Mesendoderm (in vitro differentiated cells): ENCODE data around the gene NPFFR1.
"Not testable (repeated sequence)": the region's sequence is repeated elsewhere in the genome, so short reads cannot be mapped to it uniquely, and the experiment has no call there.

ENCODE experiments used
- DNase-seq: peaks from one replicate; pipeline ENCODE4 v3.0.0; 2013
- H2AK5ac ChIP-seq: 2 replicates; pipeline ENCODE4 v1.6.1; 2013; ENCODE audit warnings: low read length, inconsistent platforms
- H2BK120ac ChIP-seq: 2 replicates; pipeline ENCODE4 v1.6.1; 2013; ENCODE audit warnings: low read depth, mild to moderate bottlenecking, low read length, moderate library complexity, mixed read lengths
- H2BK15ac ChIP-seq: replicated peaks from 2 replicates; pipeline ENCODE4 v1.6.1; 2013; ENCODE audit warnings: low read depth, mild to moderate bottlenecking, moderate library complexity
- H2BK5ac ChIP-seq: 2 replicates; pipeline ENCODE4 v1.6.1; 2013; ENCODE audit warnings: low read length, inconsistent platforms
- H3K18ac ChIP-seq: 2 replicates; pipeline ENCODE4 v1.6.1; 2013; ENCODE audit warnings: mild to moderate bottlenecking, low read length, mixed read lengths
- H3K23ac ChIP-seq: one replicate; pipeline ENCODE4 v1.6.1; 2013; ENCODE audit warnings: low read length
- H3K27ac ChIP-seq: 2 replicates; pipeline ENCODE4 v1.5.1; 2013; ENCODE audit warnings: low read depth, mild to moderate bottlenecking, inconsistent platforms, low read length, moderate library complexity
- H3K27me3 ChIP-seq: 2 replicates; pipeline ENCODE4 v1.6.1; 2013; ENCODE audit warnings: low read length, control low read depth, mild to moderate bottlenecking, inconsistent platforms; ENCODE audit not compliant: insufficient read depth, poor library complexity
- H3K36me3 ChIP-seq: 2 replicates; pipeline ENCODE4 v1.6.1; 2013; ENCODE audit warnings: low read length, inconsistent platforms; ENCODE audit not compliant: control insufficient read depth, insufficient read depth
- H3K4ac ChIP-seq: one replicate; pipeline ENCODE4 v1.6.1; 2013; ENCODE audit warnings: low read depth, mild to moderate bottlenecking, low read length, moderate library complexity
- H3K4me1 ChIP-seq: 2 replicates; pipeline ENCODE4 v1.6.1; 2013; ENCODE audit warnings: low read depth, low read length, inconsistent platforms; ENCODE audit not compliant: control insufficient read depth
- H3K4me2 ChIP-seq: 2 replicates; pipeline ENCODE4 v1.6.1; 2013; ENCODE audit warnings: low read length
- H3K4me3 ChIP-seq: 2 replicates; pipeline ENCODE4 v1.5.1; 2013; ENCODE audit warnings: mild to moderate bottlenecking, low read length
- H3K56ac ChIP-seq: one replicate; pipeline ENCODE4 v1.6.1; 2013; ENCODE audit warnings: low read length
- H3K79me1 ChIP-seq: 2 replicates; pipeline ENCODE4 v1.6.1; 2013; ENCODE audit warnings: low read length, inconsistent platforms
- H3K79me2 ChIP-seq: 2 replicates; pipeline ENCODE4 v1.6.1; 2013; ENCODE audit warnings: mild to moderate bottlenecking, low read length; ENCODE audit not compliant: control insufficient read depth, insufficient read depth
- H3K9ac ChIP-seq: 2 replicates; pipeline ENCODE4 v1.6.1; 2013; ENCODE audit warnings: low read length, inconsistent platforms
- H4K5ac ChIP-seq: one replicate; pipeline ENCODE4 v1.6.1; 2013; ENCODE audit warnings: low read length
- H4K8ac ChIP-seq: one replicate; pipeline ENCODE4 v1.6.1; 2013; ENCODE audit warnings: low read depth, mild to moderate bottlenecking, control low read depth, low read length, moderate library complexity
- WGBS: extraction: QIAGEN DNeasy Blood & Tissue Kit; methylation state at CpG from one replicate; pipeline ENCODE4 v1.1.7; 2013; ENCODE audit warnings: low lambda C conversion rate, missing lambda C conversion rate; ENCODE audit not compliant: insufficient coverage; ENCODE audit errors: extremely low coverage; 5-methylcytosine and 5-hydroxymethylcytosine counted together

Gene NPFFR1

GRCh38 chr10:70237958-70238536 is 45.8 kb downstream of the NPFFR1 start:
- no CpG with 5 or more reads among the region's 6 CpGs for WGBS

GRCh38 chr10:70234668-70235447 is 48.9 kb downstream of the NPFFR1 start:
- no peak overlapping the region for H2BK5ac ChIP-seq
- H2AK5ac ChIP-seq: no peak overlapping the region
- no peak overlapping the region for H3K56ac ChIP-seq
- H3K9ac ChIP-seq: no peak overlapping the region
- H3K4me1 ChIP-seq: no peaks in the 10 kb centered on the region
- DNase-seq: no peak
- no peaks in the 10 kb centered on the region for H3K36me3 ChIP-seq
- H3K27me3 ChIP-seq: no peaks in the 10 kb centered on the region
- no peak overlapping the region for H3K4me2 ChIP-seq
- no peak overlapping the region for H3K4ac ChIP-seq
- H3K23ac ChIP-seq: no peak overlapping the region
- no peak overlapping the region for H3K18ac ChIP-seq
- H2BK15ac ChIP-seq: no peak overlapping the region
- H2BK120ac ChIP-seq: no peak overlapping the region
- no peaks in the 10 kb centered on the region for H3K79me1 ChIP-seq
- no CpG with 5 or more reads among the region's 18 CpGs for WGBS
- no peak overlapping the region for H4K5ac ChIP-seq
- no peak overlapping the region for H3K27ac ChIP-seq
- H3K79me2 ChIP-seq: peaks cover 9% of the 10 kb centered on the region
- no peak overlapping the region for H4K8ac ChIP-seq
- H3K4me3 ChIP-seq: no peak overlapping the region

More at GRCh38 chr10:70237958-70238536, 45.8 kb downstream of the NPFFR1 start:
- H3K56ac ChIP-seq, H3K9ac ChIP-seq, H3K27ac ChIP-seq, H3K18ac ChIP-seq, H3K4me1 ChIP-seq, H2BK120ac ChIP-seq, H3K4me2 ChIP-seq, H4K5ac ChIP-seq, H2BK5ac ChIP-seq, H3K79me2 ChIP-seq, H2BK15ac ChIP-seq, DNase-seq, H3K79me1 ChIP-seq, H3K36me3 ChIP-seq, H3K27me3 ChIP-seq, H3K4me3 ChIP-seq, H2AK5ac ChIP-seq, H3K23ac ChIP-seq, H4K8ac ChIP-seq, H3K4ac ChIP-seq: not testable (repeated sequence)

GRCh38 chr10:70233939-70234300 is 49.9 kb downstream of the NPFFR1 start:
- H3K9ac ChIP-seq: peak overlapping the region; percentile 74
- no peaks in the 10 kb centered on the region for H3K36me3 ChIP-seq
- no peak overlapping the region for H3K23ac ChIP-seq
- H3K79me2 ChIP-seq: peaks cover 9% of the 10 kb centered on the region
- H2BK120ac ChIP-seq: no peak overlapping the region
- H3K27me3 ChIP-seq: no peaks in the 10 kb centered on the region
- H3K4me1 ChIP-seq: no peaks in the 10 kb centered on the region
- peak overlapping the region; percentile 93 for H3K4me2 ChIP-seq
- H3K27ac ChIP-seq: no peak overlapping the region
- no CpG with 5 or more reads among the region's 8 CpGs for WGBS
- no peak overlapping the region for H4K5ac ChIP-seq
- DNase-seq: no peak
- H3K4ac ChIP-seq: no peak overlapping the region
- H4K8ac ChIP-seq: no peak overlapping the region
- H3K18ac ChIP-seq: no peak overlapping the region
- H3K56ac ChIP-seq: no peak overlapping the region
- peak overlapping the region; percentile 41 for H2BK15ac ChIP-seq
- H3K4me3 ChIP-seq: no peak overlapping the region
- no peaks in the 10 kb centered on the region for H3K79me1 ChIP-seq
- H2BK5ac ChIP-seq: no peak overlapping the region
- no peak overlapping the region for H2AK5ac ChIP-seq

GRCh38 chr10:70233109-70233938 is 50.5 kb downstream of the NPFFR1 start, which contains the start of gene PPA1:
Gene PPA1, minus strand, starts transcription at chr10:70233429. Its CDS starts 102 bp downstream, at chr10:70233327.
- H3K4ac ChIP-seq: no peak within 1 kb of the TSS
- no peaks in the 10 kb centered on the region for H3K4me1 ChIP-seq
- H2BK15ac ChIP-seq: peak within 1 kb of the TSS; percentile 41
- H3K23ac ChIP-seq: peak within 1 kb of the TSS; percentile 36
- peak within 1 kb of the TSS; percentile 35 for H2BK5ac ChIP-seq
- no peaks in the 10 kb centered on the region for H3K36me3 ChIP-seq
- H2BK120ac ChIP-seq: no peak within 1 kb of the TSS
- whole genome bisulfite sequencing: no CpG with 5 or more reads among the region's 74 CpGs
- H3K27me3 ChIP-seq: no peaks in the 10 kb centered on the region
- H2AK5ac ChIP-seq: no peak within 1 kb of the TSS
- H4K5ac ChIP-seq: no peak within 1 kb of the TSS
- peak within 1 kb of the TSS; percentile 90 for H3K56ac ChIP-seq
- H3K18ac ChIP-seq: peak within 1 kb of the TSS; percentile 65
- peak within 1 kb of the TSS; percentile 80 for H3K9ac ChIP-seq
- DNase-seq: peak; percentile 98
- H3K4me3 ChIP-seq: peak within 1 kb of the TSS; percentile 81
- no peaks in the 10 kb centered on the region for H3K79me1 ChIP-seq
- H4K8ac ChIP-seq: no peak within 1 kb of the TSS
- peak within 1 kb of the TSS; percentile 93 for H3K4me2 ChIP-seq
- H3K79me2 ChIP-seq: peaks cover 9% of the 10 kb centered on the region
- H3K27ac ChIP-seq: peak within 1 kb of the TSS; percentile 71

GRCh38 chr10:70232859-70233108 is 51.0 kb downstream of the NPFFR1 start:
- no peak overlapping the region for H2BK5ac ChIP-seq
- peak overlapping the region; percentile 77 for H3K4me2 ChIP-seq
- H3K4me1 ChIP-seq: no peaks in the 10 kb centered on the region
- peak overlapping the region; percentile 80 for H3K9ac ChIP-seq
- no peaks in the 10 kb centered on the region for H3K27me3 ChIP-seq
- no peaks in the 10 kb centered on the region for H3K79me1 ChIP-seq
- no CpG with 5 or more reads among the region's 18 CpGs for WGBS
- peak overlapping the region; percentile 36 for H3K23ac ChIP-seq
- H2BK15ac ChIP-seq: no peak overlapping the region
- no peak overlapping the region for H2BK120ac ChIP-seq
- H3K79me2 ChIP-seq: peaks cover 9% of the 10 kb centered on the region
- no peak overlapping the region for H4K8ac ChIP-seq
- H2AK5ac ChIP-seq: no peak overlapping the region
- peak overlapping the region; percentile 13 for H3K27ac ChIP-seq
- no peak overlapping the region for H3K4ac ChIP-seq
- no peak overlapping the region for H4K5ac ChIP-seq
- no peak for DNase-seq
- no peaks in the 10 kb centered on the region for H3K36me3 ChIP-seq
- peak overlapping the region; percentile 65 for H3K18ac ChIP-seq
- peak overlapping the region; percentile 81 for H3K4me3 ChIP-seq
- peak overlapping the region; percentile 90 for H3K56ac ChIP-seq
